Ascending aorta (tissue), 2 donors: Measurements from ENCODE around the gene EFNB1. TPM values are rescaled to one million over a fixed set of nuclear protein-coding genes. Genes with fewer than 3 reads are reported as not detected.

Experiments used
- DNase-seq, 2 donors: peaks; one replicate each; pipeline ENCODE4 v3.0.0-alpha.2; 2019; ENCODE audit warnings: low spot score in 2 of 2
- H3K27ac ChIP-seq, 2 donors: fragments of 200-600 bp; sonication (generic); one replicate each; pipeline ENCODE4 v1.5.1; 2016 to 2017; ENCODE audit warnings: mild to moderate bottlenecking in 1 of 2
- H3K27me3 ChIP-seq: fragments of 200-600 bp; sonication (generic); one replicate; pipeline ENCODE4 v1.5.1; 2017
- H3K36me3 ChIP-seq, 2 donors: fragments of 200-600 bp; sonication (generic); one replicate each; pipeline ENCODE4 v1.5.1; 2016
- H3K4me1 ChIP-seq, 2 donors: fragments of 200-600 bp; sonication (generic); one replicate each; pipeline ENCODE4 v1.5.1; 2016 to 2017; ENCODE audit warnings: mild to moderate bottlenecking in 1 of 2
- H3K4me3 ChIP-seq, 2 donors: fragments of 200-600 bp; sonication (generic); one replicate each; pipeline ENCODE4 v1.5.1; 2016 to 2017; ENCODE audit warnings: mild to moderate bottlenecking in 1 of 2
- H3K9me3 ChIP-seq, 2 donors: fragments of 200-600 bp; sonication (generic); one replicate each; pipeline ENCODE4 v1.5.1; 2016
- CTCF ChIP-seq, 3 experiments: fragments of 200-600 bp in 2 of 3; fragments of 450-650 bp in 1 of 3; sonication (generic) in 2 of 3; IDR thresholded peaks; one replicate each; pipeline ENCODE4 v1.5.1; 2016 to 2019; ENCODE audit warnings: antibody characterized with exemption in 3 of 3, mild to moderate bottlenecking in 1 of 3, moderate library complexity in 1 of 3
- intact Hi-C: fragments of 100-400 bp; cut with DNase I; formaldehyde crosslinking; loops from one replicate; pipeline ENCODE4 v1.15.1; 2023
- total RNA-seq: library from RNA; depleted of rRNA; stranded (reverse); fragments of >200 nt; gene quantifications from one replicate; pipeline ENCODE4 v1.1.0, GENCODE V29; 2016

The EFNB1 gene
- total RNA-seq, 1 donor from 2014 or later, result 53.4 TPM

DNA sequence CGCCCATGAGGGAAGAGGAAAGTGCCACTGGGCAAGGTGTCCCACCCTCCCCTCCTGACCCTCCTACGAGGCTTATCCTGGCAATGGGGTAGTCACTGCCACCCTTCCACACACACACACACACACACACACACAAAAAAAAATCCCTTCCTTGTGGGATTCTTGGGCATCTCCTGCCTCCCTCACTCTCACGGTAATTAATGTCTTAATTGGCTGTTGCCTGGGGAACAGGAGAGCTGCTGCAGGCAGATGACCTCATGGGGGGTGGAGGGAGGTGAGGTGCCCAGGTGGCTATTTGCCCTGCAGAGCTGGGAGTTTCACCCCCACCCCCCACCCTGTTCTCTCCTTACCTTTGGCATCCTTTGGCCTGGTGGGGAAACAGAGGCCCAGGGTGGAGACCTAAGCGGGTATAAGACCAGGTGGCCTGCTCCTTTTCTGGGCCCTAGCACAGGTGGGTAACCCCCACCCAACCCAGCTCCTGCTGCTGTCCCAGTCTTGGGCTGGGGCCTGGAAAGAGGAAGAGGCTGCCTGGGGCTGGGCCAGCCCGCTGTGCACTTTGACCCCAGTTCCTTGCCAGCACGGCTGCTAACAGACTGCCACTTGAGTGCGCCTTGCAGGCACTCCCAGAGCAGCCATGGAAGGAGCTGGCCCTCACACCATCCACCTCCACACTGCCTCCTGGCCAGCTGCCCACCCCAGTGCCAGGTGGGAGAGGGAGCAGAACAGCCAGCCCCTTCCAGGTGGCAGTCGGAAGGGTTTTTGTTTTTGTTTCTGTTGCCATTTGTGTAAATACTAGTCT is 12.6 kb downstream of the EFNB1 start:
- Histone ChIP-seq H3K9me3 (no peaks in the 10 kb centered on the region), H3K27ac (no peak overlapping the region), H3K4me1 (no peaks in the 10 kb centered on the region), H3K27me3 (no peaks in the 10 kb centered on the region), H3K4me3 (no peak overlapping the region), H3K36me3 (peaks cover 12 to 26% of the 10 kb centered on the region in 2 donors)
- intact Hi-C loops, result no loop called here
- no peak for DNase-seq
- TF ChIP-seq CTCF (IDR thresholded peaks at IDR 0.05), result no peak

DNA sequence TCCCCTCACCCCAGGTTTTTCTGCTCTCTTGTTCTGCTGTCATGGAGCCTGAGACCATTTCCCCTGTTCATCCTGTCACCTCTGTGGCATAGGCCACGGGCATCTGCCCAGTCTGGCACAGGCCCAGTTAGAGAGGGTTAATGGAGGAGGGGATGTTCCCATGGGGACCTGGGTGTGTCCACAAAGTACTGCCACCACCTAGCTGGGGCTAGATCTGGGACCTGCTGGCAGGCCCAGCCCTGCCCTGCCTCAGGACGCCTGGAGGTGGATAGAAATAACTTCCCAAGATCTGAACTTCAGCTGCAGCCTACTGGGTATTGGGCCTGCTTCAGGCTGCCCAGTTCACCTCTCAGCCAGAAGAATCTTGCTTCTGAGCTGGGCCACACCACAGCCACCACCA is 13.5 kb downstream of the EFNB1 start:
- intact Hi-C loops, result no loop called here
- no peak overlapping the region for H3K27ac ChIP-seq
- no peak for TF ChIP-seq CTCF (IDR thresholded peaks at IDR 0.05)
- no peaks in the 10 kb centered on the region for H3K9me3 ChIP-seq
- H3K27me3 ChIP-seq, result no peaks in the 10 kb centered on the region
- no peak overlapping the region for H3K4me3 ChIP-seq
- DNase-seq, result no peak
- no peaks in the 10 kb centered on the region for H3K4me1 ChIP-seq
- peaks cover 12 to 26% of the 10 kb centered on the region in 2 donors for H3K36me3 ChIP-seq

GRCh38 chrX:68842781-68843581 is 14.2 kb downstream of the EFNB1 start:
- no peak for TF ChIP-seq CTCF (IDR thresholded peaks at IDR 0.05)
- H3K36me3 ChIP-seq, result peaks cover 12 to 26% of the 10 kb centered on the region in 2 donors
- intact Hi-C loops, result no loop called here
- H3K27me3 ChIP-seq, result no peaks in the 10 kb centered on the region
- DNase-seq, result no peak
- no peaks in the 10 kb centered on the region for H3K4me1 ChIP-seq
- H3K4me3 ChIP-seq, result no peak overlapping the region
- H3K27ac ChIP-seq, result no peak overlapping the region
- no peaks in the 10 kb centered on the region for H3K9me3 ChIP-seq

GRCh38 chrX:68843992-68844391 is 15.2 kb downstream of the EFNB1 start:
- Histone ChIP-seq H3K27me3 (no peaks in the 10 kb centered on the region), H3K36me3 (peaks cover 8 to 25% of the 10 kb centered on the region in 2 donors), H3K4me1 (no peaks in the 10 kb centered on the region), H3K27ac (no peak overlapping the region), H3K4me3 (no peak overlapping the region), H3K9me3 (no peaks in the 10 kb centered on the region)
- no peak for TF ChIP-seq CTCF (IDR thresholded peaks at IDR 0.05)
- intact Hi-C loops, result no loop called here
- no peak for DNase-seq

- no peaks in the 10 kb centered on the region for H3K4me1 ChIP-seq
- TF ChIP-seq CTCF (IDR thresholded peaks at IDR 0.05), result no peak
- H3K36me3 ChIP-seq, result peaks cover 7 to 19% of the 10 kb centered on the region in 2 donors
- H3K27me3 ChIP-seq, result no peaks in the 10 kb centered on the region
- no peak overlapping the region for H3K27ac ChIP-seq
- intact Hi-C loops, result no loop called here
- no peak for DNase-seq
- H3K9me3 ChIP-seq, result no peaks in the 10 kb centered on the region
- no peak overlapping the region for H3K4me3 ChIP-seq
These were observed 15.8 kb downstream of the EFNB1 start for GRCh38 chrX:68844581-68844980.
